Measurements from ENCODE around the gene NUP62. TPM values are rescaled to one million over a fixed set of nuclear protein-coding genes. Genes with fewer than 3 reads are reported as not detected.

The NUP62 gene
- total RNA-seq, 4 donors from 2014 or later = 34.5 to 40.1 (median 34.9) TPM

- DNase-seq = no peak
- TF ChIP-seq, protein P1, sequence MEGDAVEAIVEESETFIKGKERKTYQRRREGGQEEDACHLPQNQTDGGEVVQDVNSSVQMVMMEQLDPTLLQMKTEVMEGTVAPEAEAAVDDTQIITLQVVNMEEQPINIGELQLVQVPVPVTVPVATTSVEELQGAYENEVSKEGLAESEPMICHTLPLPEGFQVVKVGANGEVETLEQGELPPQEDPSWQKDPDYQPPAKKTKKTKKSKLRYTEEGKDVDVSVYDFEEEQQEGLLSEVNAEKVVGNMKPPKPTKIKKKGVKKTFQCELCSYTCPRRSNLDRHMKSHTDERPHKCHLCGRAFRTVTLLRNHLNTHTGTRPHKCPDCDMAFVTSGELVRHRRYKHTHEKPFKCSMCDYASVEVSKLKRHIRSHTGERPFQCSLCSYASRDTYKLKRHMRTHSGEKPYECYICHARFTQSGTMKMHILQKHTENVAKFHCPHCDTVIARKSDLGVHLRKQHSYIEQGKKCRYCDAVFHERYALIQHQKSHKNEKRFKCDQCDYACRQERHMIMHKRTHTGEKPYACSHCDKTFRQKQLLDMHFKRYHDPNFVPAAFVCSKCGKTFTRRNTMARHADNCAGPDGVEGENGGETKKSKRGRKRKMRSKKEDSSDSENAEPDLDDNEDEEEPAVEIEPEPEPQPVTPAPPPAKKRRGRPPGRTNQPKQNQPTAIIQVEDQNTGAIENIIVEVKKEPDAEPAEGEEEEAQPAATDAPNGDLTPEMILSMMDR (IDR thresholded peaks at IDR 0.05) = no peak
- no peak for TF ChIP-seq POLR2A (IDR thresholded peaks at IDR 0.05)
- intact Hi-C loops (cut with DNase I) = no loop called here
- no peaks in the 10 kb centered on the region for H3K9me3 ChIP-seq
- H3K27ac ChIP-seq = no peak overlapping the region
- H3K36me3 ChIP-seq = peaks cover 0 to 88% (median 4%) of the 10 kb centered on the region in 3 donors
- no peak overlapping the region for H3K4me3 ChIP-seq
- WGBS, 2 donors = 89 to 90% methylated on average over 7 to 8 of the region's 8 CpGs
- H3K4me1 ChIP-seq = peaks cover 0 to 6% (median 0%) of the 10 kb centered on the region in 3 donors
- H3K27me3 ChIP-seq = no peaks in the 10 kb centered on the region
Observed at GRCh38 chr19:49918089-49918488, 11.2 kb downstream of the NUP62 start.

DNA sequence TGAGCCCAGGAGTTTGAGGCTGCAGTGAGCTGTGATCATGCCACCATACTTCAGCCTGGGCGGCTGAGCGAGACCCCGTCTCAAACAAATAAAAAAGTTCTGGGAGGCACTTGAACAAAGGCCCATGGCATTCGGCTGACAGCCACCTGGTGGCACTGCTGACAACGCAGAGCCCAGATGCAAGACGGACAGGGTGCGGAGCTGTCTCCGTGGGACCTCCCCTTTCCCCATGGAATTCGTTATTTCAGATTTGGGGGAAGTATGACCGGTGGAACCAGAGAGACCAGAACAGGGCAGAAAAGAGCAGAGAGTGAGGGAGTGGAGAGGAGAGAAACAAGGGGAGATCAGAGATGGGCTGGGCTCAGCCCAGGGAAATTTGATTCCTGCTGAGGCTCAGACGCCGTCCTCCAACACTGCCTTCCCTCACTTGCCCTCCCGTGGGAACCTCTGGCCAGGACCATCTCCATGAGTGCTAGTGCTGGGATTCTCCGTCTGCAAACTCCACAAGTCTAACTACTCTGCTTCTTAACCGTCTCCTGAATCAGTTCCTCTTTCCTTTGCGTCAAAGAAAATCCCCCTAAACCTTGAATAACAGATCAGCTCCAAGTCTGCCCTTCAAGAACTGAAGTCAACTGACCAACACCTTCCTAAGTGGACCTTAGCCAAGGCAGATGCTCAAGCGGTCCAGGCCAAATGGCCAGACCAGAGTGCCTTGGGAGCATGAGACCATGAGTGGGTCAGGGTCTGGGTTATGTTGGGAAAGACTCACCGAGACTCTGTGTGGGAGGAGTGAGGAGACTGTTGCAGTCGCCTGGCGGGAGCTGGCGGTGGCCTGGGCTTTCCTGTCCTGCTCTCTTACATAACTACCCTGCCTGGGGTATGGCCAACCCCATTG, 12.2 kb downstream of the NUP62 start:
- no peak for DNase-seq
- 65 to 84% methylated on average over 16 to 20 of the region's 21 CpGs for WGBS, 2 donors
- Histone ChIP-seq H3K36me3 (peaks cover 0 to 88% (median 4%) of the 10 kb centered on the region in 3 donors), H3K27ac (no peak overlapping the region), H3K4me1 (peaks cover 0 to 11% (median 0%) of the 10 kb centered on the region in 3 donors), H3K4me3 (no peak overlapping the region), H3K27me3 (no peaks in the 10 kb centered on the region), H3K9me3 (no peaks in the 10 kb centered on the region)
- intact Hi-C loops (cut with DNase I) = no loop called here
- TF ChIP-seq, protein P1 (IDR thresholded peaks at IDR 0.05) = peak in 1 of 6 experiments; percentile 8
- TF ChIP-seq POLR2A (IDR thresholded peaks at IDR 0.05) = no peak

DNA sequence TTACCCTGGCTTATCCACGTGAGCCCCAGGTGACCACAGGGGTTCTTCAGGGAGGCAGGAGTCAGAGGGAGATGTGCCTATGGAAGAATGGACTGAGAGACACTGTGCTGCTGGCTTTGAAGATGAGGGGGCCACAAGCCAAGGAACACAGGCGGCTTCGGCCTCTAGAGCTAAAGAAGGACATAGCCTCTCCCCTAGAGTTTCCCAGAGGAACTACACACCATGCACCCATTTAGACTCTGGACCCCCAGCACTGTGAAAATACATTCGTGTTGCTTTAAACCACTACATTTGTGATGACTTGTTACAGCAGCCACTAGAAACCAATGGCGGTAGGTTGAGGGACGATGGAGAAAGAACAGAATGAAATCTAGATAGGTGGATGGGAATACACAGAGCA, 14.0 kb downstream of the NUP62 start:
- WGBS, 2 donors = 94 to 98% methylated on average over 6 of the region's 6 CpGs

GRCh38 chr19:49913720-49914119, 15.6 kb downstream of the NUP62 start:
- H3K9me3 ChIP-seq = no peaks in the 10 kb centered on the region
- H3K36me3 ChIP-seq = peaks cover 6 to 86% (median 19%) of the 10 kb centered on the region in 3 donors
- intact Hi-C loops (cut with DNase I) = no loop called here
- peaks cover 3 to 15% (median 12%) of the 10 kb centered on the region in 3 donors for H3K4me1 ChIP-seq
- H3K4me3 ChIP-seq = no peak overlapping the region
- no peaks in the 10 kb centered on the region for H3K27me3 ChIP-seq
- WGBS, 2 donors = 85 to 86% methylated on average over 5 to 9 of the region's 10 CpGs
- no peak for DNase-seq
- TF ChIP-seq, protein P1 (IDR thresholded peaks at IDR 0.05) = no peak
- TF ChIP-seq POLR2A (IDR thresholded peaks at IDR 0.05) = no peak
- no peak overlapping the region for H3K27ac ChIP-seq

More for the DNA sequence above, 14.0 kb downstream of the NUP62 start:
- no peaks in the 10 kb centered on the region for H3K27me3 ChIP-seq
- peaks cover 0 to 78% (median 4%) of the 10 kb centered on the region in 3 donors for H3K36me3 ChIP-seq
- TF ChIP-seq, protein P1 (IDR thresholded peaks at IDR 0.05) = no peak
- TF ChIP-seq POLR2A (IDR thresholded peaks at IDR 0.05) = no peak
- H3K4me1 ChIP-seq = peaks cover 3 to 21% (median 12%) of the 10 kb centered on the region in 3 donors
- no peaks in the 10 kb centered on the region for H3K9me3 ChIP-seq
- no peak overlapping the region for H3K27ac ChIP-seq
- no peak for DNase-seq
- no peak overlapping the region for H3K4me3 ChIP-seq
- intact Hi-C loops (cut with DNase I) = no loop called here
